HG03469 (cell line): ENCODE measurements around the gene CELSR2.

ENCODE experiments used
- ATAC-seq: cut with Tn5 transposase; IDR thresholded peaks from one replicate; pipeline ENCODE4 v1.9.1; 2021; ENCODE audit warnings: mild to moderate bottlenecking, moderate library complexity, moderate number of reproducible peaks; ENCODE audit not compliant: unreplicated experiment

The CELSR2 gene

DNA sequence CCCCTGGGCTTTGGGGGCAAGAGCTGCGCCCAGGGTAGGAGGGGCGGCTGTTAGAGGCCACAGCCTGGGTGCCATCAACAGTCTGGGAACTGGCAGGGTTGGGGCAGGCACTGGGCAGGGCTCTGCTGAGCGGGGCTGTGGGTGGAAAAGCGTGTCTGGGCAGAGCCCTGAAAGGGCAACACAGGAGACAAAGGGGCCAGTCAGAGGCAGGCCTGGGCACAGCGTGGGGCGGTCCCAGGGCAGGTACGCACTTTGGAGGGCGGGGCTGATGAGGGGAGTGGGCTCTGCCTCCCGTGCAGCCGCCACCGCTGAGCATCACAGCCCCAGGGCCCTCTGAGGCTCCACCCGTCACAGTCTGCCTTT lies 13.9 kb downstream of the CELSR2 start:
- no peak for ATAC-seq

GRCh38 chr1:109263597-109264378 lies 14.4 kb downstream of the CELSR2 start:
- ATAC-seq: no peak

DNA sequence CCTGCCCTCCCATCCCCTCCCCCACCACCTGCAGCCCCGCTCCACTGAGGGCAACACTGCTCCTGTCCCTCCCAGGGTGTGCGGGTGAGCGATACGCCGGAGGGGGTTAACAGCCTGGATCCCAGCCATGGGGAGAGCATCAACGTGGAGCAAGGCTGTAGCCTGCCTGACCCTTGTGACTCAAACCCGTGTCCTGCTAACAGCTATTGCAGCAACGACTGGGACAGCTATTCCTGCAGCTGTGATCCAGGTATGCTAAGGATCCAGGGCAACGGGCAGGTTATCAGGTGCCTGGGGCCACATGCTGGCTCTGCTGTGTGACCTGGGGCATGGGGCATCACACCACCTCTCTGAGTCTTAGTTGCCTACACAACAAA lies 15.0 kb downstream of the CELSR2 start:
- no peak for ATAC-seq

DNA sequence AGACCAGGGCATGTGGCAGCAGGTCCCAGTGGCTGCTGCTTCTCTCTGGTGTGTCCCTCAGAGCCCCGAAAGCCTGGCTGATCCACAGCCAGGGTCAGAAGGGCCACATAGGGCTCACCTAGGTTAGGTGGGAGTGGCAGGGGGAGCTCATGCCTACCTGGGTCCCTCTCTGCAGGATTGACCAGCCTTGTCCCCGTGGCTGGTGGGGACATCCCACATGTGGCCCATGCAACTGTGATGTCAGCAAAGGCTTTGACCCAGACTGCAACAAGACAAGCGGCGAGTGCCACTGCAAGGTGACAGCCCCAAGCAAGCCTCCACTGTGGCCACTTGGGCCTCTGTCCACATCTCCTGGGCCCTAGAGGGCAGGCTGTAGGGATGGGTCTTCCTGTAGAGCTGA lies 15.7 kb downstream of the CELSR2 start:
- ATAC-seq: no peak

- ATAC-seq: no peak
Measured at GRCh38 chr1:109265741-109266330, 16.5 kb downstream of the CELSR2 start.

DNA sequence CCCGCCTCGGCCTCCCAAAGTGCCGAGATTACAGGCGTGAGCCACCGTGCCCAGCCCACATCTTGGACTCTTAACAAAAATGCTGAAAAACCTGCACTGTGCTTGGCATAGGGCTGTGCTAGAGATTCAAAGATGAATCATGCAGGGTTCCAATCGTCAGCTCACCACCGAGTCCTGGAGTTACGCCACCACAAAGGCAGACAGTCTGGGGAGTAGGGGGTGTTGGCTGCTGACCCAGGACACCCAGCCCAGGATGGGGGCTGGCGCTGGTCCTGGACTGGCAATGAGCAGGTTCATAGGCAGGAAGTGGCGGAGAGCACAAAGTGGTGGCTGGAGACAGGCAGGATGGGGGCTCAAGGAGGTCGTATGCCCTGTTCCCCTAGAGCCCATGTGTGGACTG lies 17.6 kb downstream of the CELSR2 start:
- no peak for ATAC-seq

DNA sequence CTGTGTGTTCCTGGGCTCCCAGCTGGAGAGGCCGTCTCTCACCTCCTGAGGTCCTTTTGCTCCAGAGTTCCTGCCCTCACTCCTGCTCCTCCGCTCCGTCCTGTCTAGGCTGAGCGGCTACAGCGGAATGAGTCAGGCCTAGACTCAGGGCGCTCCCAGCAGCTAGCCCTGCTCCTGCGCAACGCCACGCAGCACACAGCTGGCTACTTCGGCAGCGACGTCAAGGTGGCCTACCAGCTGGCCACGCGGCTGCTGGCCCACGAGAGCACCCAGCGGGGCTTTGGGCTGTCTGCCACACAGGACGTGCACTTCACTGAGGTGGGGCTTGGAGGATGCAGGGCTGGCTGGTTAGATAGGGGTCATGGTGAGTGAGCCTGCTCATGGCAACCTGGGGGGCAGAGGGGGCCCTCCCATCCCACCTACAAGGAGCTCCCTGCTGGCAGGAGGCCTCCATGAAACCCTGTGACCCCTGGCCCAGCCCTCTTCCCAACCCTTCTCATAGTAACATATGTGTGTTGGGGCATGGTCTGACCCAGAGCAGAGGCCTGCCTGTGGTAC lies 18.5 kb downstream of the CELSR2 start:
- ATAC-seq: no peak

- ATAC-seq: no peak
Measured at GRCh38 chr1:109268431-109269211, 19.3 kb downstream of the CELSR2 start.

DNA sequence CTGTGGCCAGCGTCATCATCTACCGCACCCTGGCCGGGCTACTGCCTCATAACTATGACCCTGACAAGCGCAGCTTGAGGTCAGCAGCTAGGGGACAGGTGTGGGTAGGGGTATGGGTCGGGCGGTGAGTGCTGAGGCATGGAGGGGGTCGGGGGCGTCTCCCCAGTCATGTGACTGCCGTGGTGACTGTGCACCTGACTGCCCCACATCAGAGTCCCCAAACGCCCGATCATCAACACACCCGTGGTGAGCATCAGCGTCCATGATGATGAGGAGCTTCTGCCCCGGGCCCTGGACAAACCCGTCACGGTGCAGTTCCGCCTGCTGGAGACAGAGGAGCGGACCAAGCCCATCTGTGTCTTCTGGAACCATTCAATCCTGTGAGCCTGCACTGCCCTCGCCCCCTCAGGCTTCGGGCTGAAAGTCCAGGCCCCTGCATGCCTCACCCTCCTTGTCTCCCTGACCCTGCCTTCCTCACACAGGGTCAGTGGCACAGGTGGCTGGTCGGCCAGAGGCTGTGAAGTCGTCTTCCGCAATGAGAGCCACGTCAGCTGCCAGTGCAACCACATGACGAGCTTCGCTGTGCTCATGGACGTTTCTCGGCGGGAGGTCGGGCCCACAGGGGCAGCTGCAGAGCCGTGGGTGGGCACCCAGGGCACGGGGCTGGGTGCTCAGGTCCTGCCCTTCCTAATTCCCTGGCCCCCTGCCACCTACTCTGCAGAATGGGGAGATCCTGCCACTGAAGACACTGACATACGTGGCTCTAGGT lies 20.1 kb downstream of the CELSR2 start:
- no peak for ATAC-seq

- no peak for ATAC-seq
Measured at GRCh38 chr1:109269981-109270622, 20.8 kb downstream of the CELSR2 start.

DNA sequence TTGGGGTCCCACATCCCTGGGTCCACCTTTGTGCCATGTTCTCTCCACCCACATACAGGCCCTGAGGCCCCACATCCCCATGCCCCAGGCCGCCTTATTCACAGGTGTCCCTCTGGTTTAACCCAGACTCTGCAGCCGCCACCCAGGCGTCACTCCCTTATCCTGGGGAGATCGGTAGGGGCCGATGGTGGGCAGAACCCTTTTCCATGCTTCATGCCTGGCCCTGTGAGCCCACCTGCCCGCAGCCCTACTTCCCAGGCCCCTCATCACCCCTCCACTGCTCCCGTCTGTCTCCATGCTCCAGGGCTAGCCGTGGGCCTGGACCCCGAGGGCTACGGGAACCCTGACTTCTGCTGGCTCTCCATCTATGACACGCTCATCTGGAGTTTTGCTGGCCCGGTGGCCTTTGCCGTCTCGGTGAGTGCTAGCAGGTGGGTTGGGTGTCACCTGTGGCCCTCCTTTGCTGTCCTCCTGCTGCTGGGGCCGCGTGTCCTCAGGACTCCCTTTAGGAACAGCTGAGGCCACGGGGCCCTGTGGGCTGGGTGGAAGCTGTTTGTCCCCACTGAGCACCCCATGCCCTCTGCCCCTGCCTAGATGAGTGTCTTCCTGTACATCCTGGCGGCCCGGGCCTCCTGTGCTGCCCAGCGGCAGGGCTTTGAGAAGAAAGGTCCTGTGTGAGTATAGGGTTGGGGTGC lies 21.4 kb downstream of the CELSR2 start:
- no peak for ATAC-seq

GRCh38 chr1:109271458-109271857 lies 22.1 kb downstream of the CELSR2 start:
- no peak for ATAC-seq

GRCh38 chr1:109272021-109272799 lies 22.9 kb downstream of the CELSR2 start:
- ATAC-seq: no peak

GRCh38 chr1:109272831-109273547 lies 23.6 kb downstream of the CELSR2 start:
- no peak for ATAC-seq

GRCh38 chr1:109273570-109274288 lies 24.4 kb downstream of the CELSR2 start:
- no peak for ATAC-seq

GRCh38 chr1:109274533-109275476 lies 25.5 kb downstream of the CELSR2 start:
- no peak for ATAC-seq
